GM23248 (cell line): ENCODE measurements around the gene ZNF358.

Experiments
- EZH2 ChIP-seq: fragments of 200-600 bp; sonication (generic); IDR thresholded peaks from 2 replicates; pipeline ENCODE4 v1.6.1; 2018; ENCODE audit warnings: antibody characterized with exemption, mild to moderate bottlenecking; ENCODE audit not compliant: insufficient read depth, poor library complexity, severe bottlenecking
- EZH2phosphoT487 ChIP-seq: fragments of 200-600 bp; sonication (generic); IDR thresholded peaks from 2 replicates; pipeline ENCODE4 v1.6.1; 2018; ENCODE audit warnings: antibody characterized with exemption, moderate library complexity, mild to moderate bottlenecking, low read depth; ENCODE audit not compliant: insufficient read depth

GRCh38 chr19:7516878-7517277 is 975 bp downstream of the ZNF358 start:
- TF ChIP-seq EZH2 (no peak), EZH2phosphoT487 (no peak)
